ENCODE results near the gene TRIM9. TPM values are rescaled to one million over a fixed set of nuclear protein-coding genes. Genes with fewer than 3 reads are reported as not detected.

TRIM9 gene
- total and polyA plus RNA-seq, 2 of the 4 experiments (the other 2 are of a cell fraction) = under 0.01 to 0.09 TPM

DNA sequence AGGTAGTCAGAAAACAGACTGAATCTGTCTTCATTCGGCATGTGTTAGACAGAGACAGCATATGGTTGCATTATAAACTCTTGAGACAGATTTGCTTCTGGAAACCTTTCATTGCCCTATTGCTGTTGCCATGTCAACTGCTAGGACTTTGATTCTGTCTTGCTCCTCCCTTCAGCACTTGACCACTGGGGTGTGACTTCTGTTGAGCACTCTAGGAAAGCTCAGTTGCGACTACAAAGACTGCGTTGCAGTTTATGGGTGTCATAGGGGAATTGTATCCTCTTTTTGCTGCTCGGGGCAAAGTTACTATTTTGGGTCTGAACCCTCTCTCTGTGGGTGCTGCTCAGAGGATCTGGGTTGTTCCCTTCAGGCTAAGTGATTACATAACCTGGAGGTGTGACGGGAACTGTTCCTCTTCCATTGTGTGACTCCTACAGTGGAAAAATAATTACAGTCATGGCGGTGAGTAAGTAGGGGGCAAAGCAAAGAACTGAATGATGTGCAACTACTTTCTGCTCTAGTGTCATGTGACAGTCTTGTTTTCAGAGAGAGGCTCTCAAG lies 44.3 kb upstream of the TRIM9 start:
- ChIA-PET POLR2A (ENCODE audit: unreplicated experiment) (no interaction called here), CTCF (no interaction called here)
- Histone ChIP-seq H2BK15ac (ENCODE audit: low read depth, low read length) (no peak overlapping the region), H3K4me2 (ENCODE audit: low read depth, low read length) (no peak overlapping the region), H3K9ac (ENCODE audit: low read depth, low read length) (no peak overlapping the region), H3K36me3 (ENCODE audit: control insufficient read depth, insufficient read depth, low read length) (no peaks in the 10 kb centered on the region), H3K4me3 (ENCODE audit: insufficient read depth, low read depth, low read length) (no peak overlapping the region), H3K27ac (ENCODE audit: insufficient read depth, low read length) (no peak overlapping the region), H3K23ac (ENCODE audit: low read depth, low read length) (no peak overlapping the region), H3K9me3 (ENCODE audit: control insufficient read depth, insufficient read depth, low read length) (no peaks in the 10 kb centered on the region), H3K9me1 (ENCODE audit: insufficient read depth, low read length) (no peaks in the 10 kb centered on the region), H4K5ac (ENCODE audit: low read depth, low read length) (no peak overlapping the region), H4K8ac (ENCODE audit: low read depth in 2 of 2, low read length in 2 of 2) (no peak overlapping the region), H3K4me1 (ENCODE audit: control insufficient read depth, insufficient read depth, low read length) (no peaks in the 10 kb centered on the region), H2AFZ (replicated peaks; ENCODE audit: low read length, poor library complexity) (no peak overlapping the region), H3K18ac (ENCODE audit: low read depth, low read length) (no peak overlapping the region), H4K91ac (ENCODE audit: insufficient read depth, low read depth, low read length) (no peak overlapping the region), H2AK5ac (ENCODE audit: low read depth, low read length) (no peak overlapping the region), H3K14ac (replicated peaks; ENCODE audit: low read depth, low read length) (no peak overlapping the region), H3K27me3 (ENCODE audit: control insufficient read depth, insufficient read depth, low read length) (peaks cover 16% of the 10 kb centered on the region), H3K4ac (ENCODE audit: low read depth, low read length) (no peak overlapping the region), H2AK9ac (replicated peaks; ENCODE audit: low read depth, low read length, poor library complexity) (no peak overlapping the region), H2BK5ac (ENCODE audit: low read depth, low read length, poor library complexity, severe bottlenecking) (no peak overlapping the region), H3K56ac (ENCODE audit: extremely low read depth, insufficient read depth, low read length) (no peak overlapping the region), H3K79me1 (ENCODE audit: low read depth in 1 of 2, low read length in 2 of 2) (no peaks in the 10 kb centered on the region), H2BK120ac (ENCODE audit: low read depth, low read length) (no peak overlapping the region), H4K20me1 (ENCODE audit: insufficient read depth, low read length) (no peaks in the 10 kb centered on the region), H2BK20ac (ENCODE audit: low read depth, low read length) (no peak overlapping the region)
- TF ChIP-seq BHLHE40 (IDR thresholded peaks at IDR 0.05; ENCODE audit: low read depth, low read length) = no peak
- TF ChIP-seq MAZ (IDR thresholded peaks at IDR 0.05; ENCODE audit: borderline replicate concordance, low read depth, low read length) = no peak
- no peak for TF ChIP-seq CHD1 (IDR thresholded peaks at IDR 0.05; ENCODE audit: low read depth, low read length)
- TF ChIP-seq, protein P1, sequence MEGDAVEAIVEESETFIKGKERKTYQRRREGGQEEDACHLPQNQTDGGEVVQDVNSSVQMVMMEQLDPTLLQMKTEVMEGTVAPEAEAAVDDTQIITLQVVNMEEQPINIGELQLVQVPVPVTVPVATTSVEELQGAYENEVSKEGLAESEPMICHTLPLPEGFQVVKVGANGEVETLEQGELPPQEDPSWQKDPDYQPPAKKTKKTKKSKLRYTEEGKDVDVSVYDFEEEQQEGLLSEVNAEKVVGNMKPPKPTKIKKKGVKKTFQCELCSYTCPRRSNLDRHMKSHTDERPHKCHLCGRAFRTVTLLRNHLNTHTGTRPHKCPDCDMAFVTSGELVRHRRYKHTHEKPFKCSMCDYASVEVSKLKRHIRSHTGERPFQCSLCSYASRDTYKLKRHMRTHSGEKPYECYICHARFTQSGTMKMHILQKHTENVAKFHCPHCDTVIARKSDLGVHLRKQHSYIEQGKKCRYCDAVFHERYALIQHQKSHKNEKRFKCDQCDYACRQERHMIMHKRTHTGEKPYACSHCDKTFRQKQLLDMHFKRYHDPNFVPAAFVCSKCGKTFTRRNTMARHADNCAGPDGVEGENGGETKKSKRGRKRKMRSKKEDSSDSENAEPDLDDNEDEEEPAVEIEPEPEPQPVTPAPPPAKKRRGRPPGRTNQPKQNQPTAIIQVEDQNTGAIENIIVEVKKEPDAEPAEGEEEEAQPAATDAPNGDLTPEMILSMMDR (conservative IDR thresholded peaks at IDR 0.05; ENCODE audit: low read depth, low read length) = no peak
- no peak for TF ChIP-seq RCOR1 (IDR thresholded peaks at IDR 0.05; ENCODE audit: insufficient replicate concordance, low read length)
- TF ChIP-seq, protein P2, sequence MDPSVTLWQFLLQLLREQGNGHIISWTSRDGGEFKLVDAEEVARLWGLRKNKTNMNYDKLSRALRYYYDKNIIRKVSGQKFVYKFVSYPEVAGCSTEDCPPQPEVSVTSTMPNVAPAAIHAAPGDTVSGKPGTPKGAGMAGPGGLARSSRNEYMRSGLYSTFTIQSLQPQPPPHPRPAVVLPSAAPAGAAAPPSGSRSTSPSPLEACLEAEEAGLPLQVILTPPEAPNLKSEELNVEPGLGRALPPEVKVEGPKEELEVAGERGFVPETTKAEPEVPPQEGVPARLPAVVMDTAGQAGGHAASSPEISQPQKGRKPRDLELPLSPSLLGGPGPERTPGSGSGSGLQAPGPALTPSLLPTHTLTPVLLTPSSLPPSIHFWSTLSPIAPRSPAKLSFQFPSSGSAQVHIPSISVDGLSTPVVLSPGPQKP (IDR thresholded peaks at IDR 0.05; ENCODE audit: borderline replicate concordance, low read depth, low read length) = no peak
- TF ChIP-seq POLR2A (IDR thresholded peaks at IDR 0.05; ENCODE audit: low read depth, low read length) = no peak
- TF ChIP-seq SMC3 (IDR thresholded peaks at IDR 0.05; ENCODE audit: low read depth, low read length) = no peak
- TF ChIP-seq FOS (IDR thresholded peaks at IDR 0.05; ENCODE audit: low read depth, low read length) = no peak
- TF ChIP-seq, protein P3, sequence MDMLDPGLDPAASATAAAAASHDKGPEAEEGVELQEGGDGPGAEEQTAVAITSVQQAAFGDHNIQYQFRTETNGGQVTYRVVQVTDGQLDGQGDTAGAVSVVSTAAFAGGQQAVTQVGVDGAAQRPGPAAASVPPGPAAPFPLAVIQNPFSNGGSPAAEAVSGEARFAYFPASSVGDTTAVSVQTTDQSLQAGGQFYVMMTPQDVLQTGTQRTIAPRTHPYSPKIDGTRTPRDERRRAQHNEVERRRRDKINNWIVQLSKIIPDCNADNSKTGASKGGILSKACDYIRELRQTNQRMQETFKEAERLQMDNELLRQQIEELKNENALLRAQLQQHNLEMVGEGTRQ (IDR thresholded peaks at IDR 0.05; ENCODE audit: low read depth, low read length) = no peak
- no peak for TF ChIP-seq MXI1 (IDR thresholded peaks at IDR 0.05; ENCODE audit: borderline replicate concordance, low read depth, low read length)
- TF ChIP-seq CEBPB (IDR thresholded peaks at IDR 0.05; ENCODE audit: low read depth, low read length) = no peak
- intact Hi-C loops (cut with micrococcal nuclease) (no loop called here), dilution Hi-C loops (cut with HindIII; ENCODE audit: low sequenced_read_pairs, unreplicated experiment) (no loop called here), in situ Hi-C loops (cut with MboI; ENCODE audit: low sequenced_read_pairs) (no loop called here)
- WGBS, 2 experiments (ENCODE audit: extremely low coverage in 2 of 2, insufficient read length in 1 of 2) = 77% methylated on average over 2 of the region's 6 CpGs; no CpG with 5 or more reads in 1 of the 2 experiments
- BruUV-seq (replicated peaks) = no TSS peak
- ATAC-seq (ENCODE audit: low read depth) = no peak
- no peak for DNase-seq

Data from IMR-90 (cell line).